Skeletal muscle cell (primary cell): ENCODE measurements around the gene UBAP1.
"Not testable (repeated sequence)": the region's sequence is repeated elsewhere in the genome, so short reads cannot be mapped to it uniquely, and the experiment has no call there.

ENCODE experiments used
- DNase-seq: peaks from one replicate; pipeline ENCODE4 v3.0.0-alpha.2; 2010; ENCODE audit warnings: low read depth
- H3K4me3 ChIP-seq: 2 replicates; pipeline ENCODE4 v1.5.1; 2011; ENCODE audit warnings: low read depth, mild to moderate bottlenecking, control low read depth, low read length, moderate library complexity

Gene UBAP1

DNA sequence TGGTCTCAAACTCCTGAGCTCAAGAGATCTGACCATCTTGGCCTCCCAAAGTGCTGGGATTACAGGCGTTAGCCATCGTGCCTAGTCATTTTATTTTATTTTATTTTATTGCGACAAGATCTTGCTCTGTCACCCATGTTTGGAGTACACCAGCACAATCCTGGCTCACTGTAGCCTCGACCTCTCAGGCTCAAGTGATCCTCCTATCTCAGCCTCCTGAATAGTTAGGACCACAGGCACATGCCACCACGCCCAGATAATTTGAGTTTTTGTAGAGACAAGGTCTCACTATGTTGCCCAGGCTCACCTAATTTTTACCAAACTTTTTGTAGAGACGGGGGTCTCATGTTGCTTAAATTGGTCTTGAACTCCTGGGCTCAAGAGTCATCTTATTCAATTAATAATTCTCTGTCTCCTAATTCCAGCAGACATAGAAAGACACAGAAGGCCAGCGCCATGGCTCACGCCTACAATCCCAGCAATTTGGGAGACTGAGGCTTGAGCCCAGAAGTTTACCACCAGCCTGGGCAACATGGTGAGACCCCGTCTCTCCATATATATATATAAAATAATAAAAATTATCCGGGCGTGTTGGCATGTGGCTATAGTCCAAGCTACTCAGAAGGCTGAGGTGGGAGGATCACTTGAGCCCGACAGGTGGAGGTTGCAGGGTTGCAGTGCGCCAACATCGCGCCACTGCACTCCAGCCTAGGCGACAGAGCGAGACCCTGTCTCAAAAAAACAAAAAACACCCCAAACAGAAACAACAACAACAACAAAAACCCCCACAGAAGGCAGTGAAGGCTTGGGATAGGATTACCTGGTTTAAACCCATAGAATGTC, 1.0 kb upstream of the UBAP1 start:
- no peak for DNase-seq
- peak overlapping the region; percentile 89 for H3K4me3 ChIP-seq

- DNase-seq = peak; percentile 43
- peak overlapping the region; percentile 89 for H3K4me3 ChIP-seq
These were observed 632 bp downstream of the UBAP1 start for GRCh38 chr9:34179213-34180136.

DNA sequence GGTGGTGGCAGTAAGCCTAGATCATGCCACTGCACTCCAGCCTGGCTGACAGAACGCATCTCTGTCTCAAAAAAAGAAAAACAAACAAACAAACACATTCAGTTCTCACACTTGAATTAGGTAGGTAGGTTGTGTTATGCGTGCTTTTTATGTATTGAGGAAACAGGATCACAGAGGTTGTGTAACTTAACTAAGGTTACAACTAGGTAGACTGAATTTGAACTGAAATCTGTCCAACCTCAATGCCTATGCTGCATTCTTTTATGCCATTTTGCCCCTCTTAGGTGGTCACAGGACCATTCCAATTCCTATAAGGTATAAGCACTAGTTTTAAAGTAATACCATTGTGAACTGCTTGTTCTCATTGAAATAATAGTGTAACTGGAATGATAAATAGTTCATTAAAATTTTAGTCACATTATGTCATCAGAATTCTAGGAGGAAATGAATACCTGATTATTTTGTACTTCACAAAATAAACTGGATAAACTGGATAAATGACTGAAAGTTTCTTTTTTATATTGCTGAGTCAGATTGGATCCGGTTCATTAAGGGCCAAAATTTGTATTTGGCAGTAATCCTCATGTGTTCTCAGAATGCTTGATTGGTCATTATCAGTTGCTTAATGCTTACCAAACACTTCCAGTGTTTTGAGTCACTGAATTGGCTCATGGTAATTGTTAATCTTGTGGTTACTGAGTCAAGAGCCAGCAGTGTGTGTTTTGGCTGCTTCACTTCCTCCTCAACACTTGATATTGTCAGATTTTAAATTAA, 7.1 kb downstream of the UBAP1 start:
- H3K4me3 ChIP-seq = no peak overlapping the region

GRCh38 chr9:34187891-34188240, 9.0 kb downstream of the UBAP1 start:
- H3K4me3 ChIP-seq = no peak overlapping the region
- DNase-seq = no peak

More for the DNA sequence above, 7.1 kb downstream of the UBAP1 start:
- peak; percentile 80 for DNase-seq

DNA sequence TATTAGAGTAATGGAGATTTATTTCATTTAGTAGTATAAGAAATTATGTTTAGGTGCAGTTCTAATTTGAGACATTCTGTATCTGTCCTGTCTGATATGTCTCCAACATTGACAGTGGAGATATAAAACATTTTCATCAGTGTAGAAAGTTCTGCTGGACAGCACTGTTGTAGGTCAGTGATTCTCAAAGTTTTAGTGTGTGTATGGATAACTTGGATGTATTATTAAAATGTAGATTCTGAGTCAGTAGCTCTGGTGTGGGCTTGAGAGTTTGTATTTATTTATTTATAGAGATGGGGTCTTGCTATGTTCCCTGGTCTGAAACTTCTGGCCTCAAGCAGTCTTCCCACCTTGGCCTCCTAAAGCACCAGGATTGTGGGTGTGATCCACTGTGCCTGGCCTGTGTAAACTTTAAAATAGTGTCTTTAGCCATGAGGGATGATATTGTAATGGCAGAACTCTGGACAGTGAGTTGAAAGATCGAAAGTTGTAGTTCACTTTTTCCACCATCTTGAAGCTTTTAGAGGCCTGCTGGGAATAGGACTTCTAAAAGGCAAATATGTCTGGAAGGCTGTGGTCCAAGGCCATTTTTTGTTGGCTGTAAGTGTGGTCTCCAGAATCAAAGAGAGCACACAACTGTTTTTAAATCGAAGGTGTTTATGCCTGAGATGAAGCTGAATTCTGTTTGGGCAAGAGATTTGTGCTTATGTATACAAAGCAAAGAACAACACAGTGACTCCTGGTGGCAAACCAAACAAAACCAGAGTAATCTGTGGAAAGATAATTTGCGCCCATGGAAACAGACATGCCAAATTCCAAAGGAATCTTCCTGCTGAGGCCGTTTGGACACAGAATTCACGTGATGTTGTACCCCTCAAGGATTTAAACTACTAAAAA, 12.4 kb downstream of the UBAP1 start:
- H3K4me3 ChIP-seq = no peak overlapping the region
- no peak for DNase-seq

- no peak overlapping the region for H3K4me3 ChIP-seq
- no peak for DNase-seq
These were observed 16.3 kb downstream of the UBAP1 start for GRCh38 chr9:34195143-34195542.

DNA sequence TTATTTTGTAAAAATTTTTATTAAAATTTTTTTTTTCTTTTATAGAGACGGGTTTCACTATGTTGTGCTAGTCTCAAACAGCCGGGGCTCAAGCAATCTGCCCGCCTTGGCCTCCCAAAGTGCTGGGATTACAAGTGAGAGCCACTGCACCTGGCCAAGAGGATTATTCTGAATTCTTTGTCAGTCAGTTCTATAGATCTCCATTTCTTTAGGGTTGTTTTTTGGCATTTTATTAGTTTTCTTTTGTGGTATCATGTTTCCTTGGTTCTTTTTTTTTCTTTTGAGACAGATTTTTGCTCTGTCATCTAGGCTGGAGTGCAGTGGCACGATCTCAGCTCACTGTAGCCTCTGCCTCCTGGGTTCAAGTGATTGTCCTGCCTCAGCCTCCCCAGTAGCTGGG, 18.4 kb downstream of the UBAP1 start:
- DNase-seq, H3K4me3 ChIP-seq: not testable (repeated sequence)

- no peak overlapping the region for H3K4me3 ChIP-seq
- DNase-seq = no peak
These were observed 19.2 kb downstream of the UBAP1 start for GRCh38 chr9:34197756-34198711.

DNA sequence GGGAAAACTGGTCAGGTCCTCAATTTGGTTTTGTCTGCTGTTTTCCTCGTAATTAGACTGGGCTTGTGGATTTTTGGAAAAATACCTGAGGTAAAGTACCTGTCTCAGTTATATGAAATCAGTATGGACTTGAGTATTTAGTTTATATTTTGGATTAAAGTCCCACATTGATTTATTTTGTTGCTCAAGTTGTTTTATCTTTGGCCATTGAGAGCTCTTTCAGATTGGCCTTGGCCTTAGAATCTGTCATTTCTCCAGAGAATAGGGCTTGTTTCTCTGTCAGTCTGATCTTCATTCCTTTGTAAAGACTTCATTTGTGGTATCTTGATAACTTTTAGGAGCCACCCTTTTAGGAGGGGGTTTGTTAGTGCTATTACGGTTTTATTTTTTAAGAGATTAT, 21.2 kb downstream of the UBAP1 start:
- H3K4me3 ChIP-seq = no peak overlapping the region
- no peak for DNase-seq

GRCh38 chr9:34203275-34203991, 24.6 kb downstream of the UBAP1 start:
- peak; percentile 31 for DNase-seq
- no peak overlapping the region for H3K4me3 ChIP-seq

- H3K4me3 ChIP-seq = no peak overlapping the region
- DNase-seq = no peak
These were observed 25.3 kb downstream of the UBAP1 start for GRCh38 chr9:34203992-34204635.

- H3K4me3 ChIP-seq = no peak overlapping the region
- no peak for DNase-seq
These were observed 26.3 kb downstream of the UBAP1 start for GRCh38 chr9:34205102-34205501.

DNA sequence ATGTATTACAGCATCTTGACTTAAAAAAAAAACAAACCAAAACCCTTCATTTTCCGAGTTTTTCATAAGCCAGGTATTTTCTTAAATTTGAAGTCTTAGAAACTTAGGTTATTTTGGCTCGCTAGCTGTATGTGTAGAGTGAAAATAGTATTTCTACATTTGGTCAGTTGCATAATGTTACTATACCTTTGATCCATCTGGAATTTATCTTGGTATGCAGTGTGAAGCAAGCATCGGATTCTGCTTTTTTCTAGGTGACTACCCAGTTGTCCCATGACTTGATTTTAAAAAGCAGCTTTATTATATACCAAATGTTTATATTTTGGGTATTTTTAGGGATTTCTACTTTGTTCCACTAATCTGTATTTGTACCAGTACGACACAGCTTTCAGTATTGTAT, 27.7 kb downstream of the UBAP1 start:
- no peak overlapping the region for H3K4me3 ChIP-seq
- DNase-seq = no peak

DNA sequence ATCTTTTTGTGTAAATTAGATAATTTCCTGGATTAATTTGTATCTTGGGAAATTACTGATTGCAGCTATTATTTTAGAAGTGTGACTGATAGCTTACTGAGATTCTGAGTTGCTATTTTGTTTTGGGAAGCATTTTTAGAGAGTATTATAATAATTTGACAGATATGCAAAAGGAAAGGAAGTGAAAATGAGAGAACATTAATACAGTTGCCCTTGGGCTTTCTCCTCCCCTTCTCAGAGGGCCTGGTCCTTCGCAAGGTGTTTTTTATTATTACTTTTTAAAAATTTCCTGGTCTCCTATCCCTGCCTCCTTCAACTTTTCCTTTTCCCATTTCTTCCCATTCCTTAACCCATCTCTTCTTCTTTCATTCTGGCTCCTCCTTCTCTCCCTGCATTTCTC, 32.6 kb downstream of the UBAP1 start:
- DNase-seq = no peak
- no peak overlapping the region for H3K4me3 ChIP-seq

- not testable (repeated sequence) for H3K4me3 ChIP-seq, DNase-seq
These were observed 35.6 kb downstream of the UBAP1 start for GRCh38 chr9:34214354-34215000.

DNA sequence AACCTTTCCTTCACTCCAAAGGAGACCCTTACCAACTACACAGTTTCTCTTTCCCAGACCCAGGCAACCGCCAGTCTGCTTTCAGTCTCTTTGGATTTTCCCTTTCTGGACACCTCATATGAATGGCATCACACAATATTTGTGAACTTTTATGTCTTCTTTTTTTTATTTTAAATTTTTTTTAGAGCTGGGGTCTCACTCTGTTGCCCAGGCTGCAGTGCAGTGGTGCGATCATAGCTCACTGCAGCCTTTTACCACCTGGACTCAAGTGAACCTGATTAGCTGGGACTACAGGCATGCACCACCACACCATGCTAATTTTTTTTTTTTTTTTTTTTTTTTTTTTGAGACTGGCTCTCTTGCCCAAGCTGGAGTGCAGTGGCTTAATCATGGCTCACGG, 37.5 kb downstream of the UBAP1 start:
- no peak overlapping the region for H3K4me3 ChIP-seq
- no peak for DNase-seq
